H1 (cell line): Measurements from ENCODE around the gene SLC1A2. TPM values are rescaled to one million over a fixed set of nuclear protein-coding genes. Genes with fewer than 3 reads are reported as not detected.

Experiments used
- CTCF ChIA-PET: fragments of 300-600 bp; sonication (Branson Sonifier 250); formaldehyde crosslinking; loops from one replicate; lab custom pipeline; 2021; ENCODE audit not compliant: partially characterized antibody; lab: Charles Lee
- POLR2A ChIA-PET: fragments of 300-600 bp; sonication (Branson Sonifier 250); formaldehyde crosslinking; loops from one replicate; lab custom pipeline; 2021; ENCODE audit warnings: inconsistent platforms; ENCODE audit not compliant: partially characterized antibody; lab: Charles Lee
- DNase-seq, 2 experiments: peaks; one replicate each; pipeline versions ENCODE4 v3.0.0 to v3.0.0-alpha.2; 2010 to 2022; ENCODE audit warnings: low spot score in 2 of 2, low read depth in 1 of 2, mixed read lengths in 1 of 2
- FAIRE-seq: peaks from 2 replicates; lab custom pipeline; 2011; peaks lifted over from hg19 to GRCh38; lab: Jason Lieb, UNC
- H2AFZ ChIP-seq: 2 replicates; pipeline ENCODE4 v1.8.1; 2012; ENCODE audit warnings: low read length, inconsistent platforms
- H2AK5ac ChIP-seq: 2 replicates; pipeline ENCODE4 v1.6.1; 2013; ENCODE audit warnings: low read depth, low read length
- H2BK120ac ChIP-seq: replicated peaks from 2 replicates; pipeline ENCODE3; 2013; ENCODE audit warnings: low read depth, low read length, inconsistent platforms
- H2BK12ac ChIP-seq: 2 replicates; pipeline ENCODE4 v1.6.1; 2013; ENCODE audit warnings: low read depth, low read length
- H2BK15ac ChIP-seq: 2 replicates; pipeline ENCODE4 v1.6.1; 2013; ENCODE audit warnings: low read length
- H2BK20ac ChIP-seq: 2 replicates; pipeline ENCODE4 v1.6.1; 2013; ENCODE audit warnings: low read length
- H2BK5ac ChIP-seq: 2 replicates; pipeline ENCODE4 v1.6.1; 2013; ENCODE audit warnings: low read depth, low read length
- H3K14ac ChIP-seq: 2 replicates; pipeline ENCODE4 v1.6.1; 2013; ENCODE audit warnings: inconsistent platforms; ENCODE audit not compliant: insufficient read length
- H3K18ac ChIP-seq: 2 replicates; pipeline ENCODE4 v1.6.1; 2013; ENCODE audit warnings: low read length; ENCODE audit errors: extremely low read depth
- H3K23ac ChIP-seq: 2 replicates; pipeline ENCODE4 v1.6.1; 2013; ENCODE audit warnings: inconsistent platforms; ENCODE audit not compliant: insufficient read length
- H3K23me2 ChIP-seq: 2 replicates; pipeline ENCODE4 v1.6.1; 2013; ENCODE audit warnings: low read depth, low read length
- H3K27ac ChIP-seq: 2 replicates; pipeline ENCODE4 v1.6.1; 2011; ENCODE audit warnings: low read depth, low read length, inconsistent platforms
- H3K27me3 ChIP-seq, 4 experiments: replicated peaks in 1 of 4; 1 replicate in 1 of 4; 2 replicates in 3 of 4; pipeline versions ENCODE4 v1.6.1 to v1.8.1; 2011 to 2013; ENCODE audit warnings: low read length in 3 of 4, mild to moderate bottlenecking in 3 of 4, inconsistent platforms in 2 of 4, mixed read lengths in 2 of 4, moderate library complexity in 1 of 4; ENCODE audit not compliant: control insufficient read depth in 3 of 4, insufficient read depth in 3 of 4; ENCODE audit errors: extremely low read depth in 1 of 4
- H3K36me3 ChIP-seq, 4 experiments: 2 replicates each; pipeline versions ENCODE4 v1.6.1 to v1.8.1; 2011 to 2013; ENCODE audit warnings: mild to moderate bottlenecking in 4 of 4, low read length in 3 of 4, moderate library complexity in 2 of 4, control low read depth in 1 of 4, inconsistent platforms in 1 of 4; ENCODE audit not compliant: insufficient read depth in 4 of 4, control insufficient read depth in 2 of 4
- H3K4ac ChIP-seq: replicated peaks from 2 replicates; pipeline ENCODE3; 2013; ENCODE audit warnings: low read length, low read depth, mixed read lengths, inconsistent platforms; ENCODE audit not compliant: insufficient read length
- H3K4me1 ChIP-seq, 4 experiments: replicated peaks in 1 of 4; 1 replicate in 1 of 4; 2 replicates in 3 of 4; pipeline versions ENCODE4 v1.6.1 to v1.8.1; 2011 to 2013; ENCODE audit warnings: low read length in 3 of 4, inconsistent platforms in 2 of 4, mixed read lengths in 1 of 4; ENCODE audit not compliant: insufficient read depth in 4 of 4, control insufficient read depth in 3 of 4
- H3K4me2 ChIP-seq, 2 experiments: 2 replicates each; pipeline versions ENCODE4 v1.6.1 to v1.8.1; 2011 to 2013; ENCODE audit warnings: low read depth in 2 of 2, low read length in 2 of 2, control low read depth in 1 of 2, inconsistent platforms in 1 of 2, mild to moderate bottlenecking in 1 of 2; ENCODE audit not compliant: insufficient read depth in 1 of 2
- H3K4me3 ChIP-seq, 4 experiments: fragments of 200-600, 300-600 bp in 1 of 4; sonication (generic), shearing (Covaris generic), sonication (Bioruptor Twin) in 1 of 4; 2 replicates each; pipeline versions ENCODE4 v1.5.1 to v1.8.1; 2011 to 2016; ENCODE audit warnings: low read length in 4 of 4, low read depth in 3 of 4, control low read depth in 2 of 4, inconsistent platforms in 2 of 4, mild to moderate bottlenecking in 2 of 4, mixed read lengths in 1 of 4, moderate library complexity in 1 of 4; ENCODE audit not compliant: insufficient read depth in 2 of 4; ENCODE audit errors: extremely low read depth in 1 of 4
- H3K56ac ChIP-seq: replicated peaks from 2 replicates; pipeline ENCODE3; 2013; ENCODE audit warnings: low read depth, mild to moderate bottlenecking, mixed read lengths, low read length, inconsistent platforms; ENCODE audit not compliant: insufficient read length
- H3K79me1 ChIP-seq: 2 replicates; pipeline ENCODE4 v1.6.1; 2013; ENCODE audit warnings: low read depth, low read length, control low read depth
- H3K79me2 ChIP-seq, 2 experiments: 2 replicates each; pipeline versions ENCODE4 v1.6.1 to v1.8.1; 2012 to 2013; ENCODE audit warnings: low read length in 2 of 2, mild to moderate bottlenecking in 2 of 2, inconsistent platforms in 1 of 2; ENCODE audit not compliant: insufficient read depth in 2 of 2, control insufficient read depth in 1 of 2
- H3K9ac ChIP-seq, 4 experiments: replicated peaks in 1 of 4; 1 replicate in 1 of 4; 2 replicates in 3 of 4; pipeline versions ENCODE4 v1.6.1 to v1.8.1; 2011 to 2013; ENCODE audit warnings: low read depth in 3 of 4, low read length in 3 of 4, control low read depth in 2 of 4, mild to moderate bottlenecking in 2 of 4, moderate library complexity in 2 of 4, inconsistent platforms in 1 of 4; ENCODE audit errors: extremely low read depth in 1 of 4
- H3K9me3 ChIP-seq, 2 experiments: 2 replicates each; pipeline versions ENCODE4 v1.6.1 to v1.8.1; 2012 to 2013; ENCODE audit warnings: mild to moderate bottlenecking in 2 of 2, moderate library complexity in 2 of 2, control low read depth in 1 of 2, inconsistent platforms in 1 of 2, low read depth in 1 of 2, low read length in 1 of 2, mixed read lengths in 1 of 2; ENCODE audit not compliant: insufficient read depth in 2 of 2
- H4K20me1 ChIP-seq, 2 experiments: replicated peaks in 1 of 2; 2 replicates each; pipeline versions ENCODE3 to v1.8.1; 2011 to 2013; ENCODE audit warnings: inconsistent platforms in 2 of 2, low read length in 2 of 2, mild to moderate bottlenecking in 1 of 2; ENCODE audit not compliant: insufficient read depth in 2 of 2, control insufficient read depth in 1 of 2
- H4K5ac ChIP-seq: 2 replicates; pipeline ENCODE4 v1.6.1; 2013; ENCODE audit warnings: low read length, low read depth, mixed read lengths, inconsistent platforms; ENCODE audit not compliant: insufficient read length
- H4K8ac ChIP-seq: 2 replicates; pipeline ENCODE4 v1.8.0; 2013; ENCODE audit warnings: mild to moderate bottlenecking, moderate library complexity, low read length, inconsistent platforms; ENCODE audit not compliant: insufficient read depth; ENCODE audit errors: extremely low read depth
- H4K91ac ChIP-seq: replicated peaks from 2 replicates; pipeline ENCODE3; 2013; ENCODE audit warnings: low read length, mixed read lengths, inconsistent platforms; ENCODE audit not compliant: insufficient read length
- CBX5 ChIP-seq: fragments of 300-800, 300-1000 bp; sonication (generic); IDR thresholded peaks from 2 replicates; pipeline ENCODE4 v1.7.1; 2016; ENCODE audit warnings: antibody characterized with exemption, low read length, low read depth
- CEBPB ChIP-seq: IDR thresholded peaks from 2 replicates; pipeline ENCODE4 v1.6.1; 2012; ENCODE audit warnings: low read depth, low read length
- EGR1 ChIP-seq: IDR thresholded peaks from 2 replicates; pipeline ENCODE4 v1.6.1; 2011; ENCODE audit warnings: low read depth, low read length, borderline replicate concordance
- EP300 ChIP-seq, 2 experiments: IDR thresholded peaks; 1 replicate in 1 of 2; 2 replicates in 1 of 2; pipeline ENCODE4 v1.6.1; 2011 to 2012; ENCODE audit warnings: low read depth in 2 of 2, low read length in 2 of 2, mild to moderate bottlenecking in 2 of 2, borderline replicate concordance in 1 of 2, inconsistent platforms in 1 of 2, moderate library complexity in 1 of 2
- FOSL1 ChIP-seq: IDR thresholded peaks from 2 replicates; pipeline ENCODE4 v1.6.1; 2011; ENCODE audit warnings: mild to moderate bottlenecking, low read depth, low read length, moderate library complexity; ENCODE audit not compliant: insufficient read depth
- JUND ChIP-seq: IDR thresholded peaks from 2 replicates; pipeline ENCODE4 v1.6.1; 2011; ENCODE audit warnings: mild to moderate bottlenecking, improper control_type of control experiment, low read length
- KDM1A ChIP-seq: fragments of 200-600, 300-600 bp; sonication (generic); IDR thresholded peaks from 2 replicates; pipeline ENCODE4 v1.7.1; 2016; ENCODE audit warnings: mild to moderate bottlenecking, low read length, borderline replicate concordance
- PHF8 ChIP-seq: fragments of 200-600 bp; sonication (generic); conservative IDR thresholded peaks from 2 replicates; pipeline ENCODE4 v1.7.1; 2012; ENCODE audit warnings: low read depth, mild to moderate bottlenecking, inconsistent platforms, low read length, moderate library complexity
- RAD21 ChIP-seq, 2 experiments: IDR thresholded peaks in 1 of 2; conservative IDR thresholded peaks in 1 of 2; 2 replicates each; pipeline ENCODE4 v1.6.1; 2011; ENCODE audit warnings: low read depth in 2 of 2, low read length in 2 of 2, improper control_type of control experiment in 1 of 2, inconsistent platforms in 1 of 2, mild to moderate bottlenecking in 1 of 2, moderate library complexity in 1 of 2
- RFX5 ChIP-seq: IDR thresholded peaks from 2 replicates; pipeline ENCODE4 v1.6.1; 2011; ENCODE audit warnings: low read depth, low read length, improper control_type of control experiment, borderline replicate concordance
- SAP30 ChIP-seq: fragments of 300-600 bp; sonication (generic); IDR thresholded peaks from 2 replicates; pipeline ENCODE4 v1.7.1; 2012; ENCODE audit warnings: low read length, moderate library complexity, mild to moderate bottlenecking, inconsistent platforms; ENCODE audit not compliant: insufficient read depth, insufficient replicate concordance
- SP1 ChIP-seq: IDR thresholded peaks from 2 replicates; pipeline ENCODE4 v1.6.1; 2011; ENCODE audit warnings: low read depth, low read length
- TAF7 ChIP-seq: optimal IDR thresholded peaks from 2 replicates; pipeline ENCODE3; 2011; ENCODE audit warnings: low read depth, mild to moderate bottlenecking, inconsistent platforms, low read length, moderate library complexity, borderline replicate concordance
- ZNF274 ChIP-seq: IDR thresholded peaks from 2 replicates; pipeline ENCODE4 v1.7.0; 2012; ENCODE audit warnings: low read length, borderline replicate concordance; ENCODE audit errors: extremely low read depth
- WGBS, 2 experiments: shearing (Covaris generic) in 1 of 2; methylation state at CpG; one replicate each; pipeline versions ENCODE4 v1.1.6 to v1.1.7; 2013 to 2015; ENCODE audit warnings: low lambda C conversion rate in 2 of 2, mixed read lengths in 2 of 2, inconsistent platforms in 1 of 2, low coverage in 1 of 2, missing lambda C conversion rate in 1 of 2; ENCODE audit not compliant: insufficient replicate concordance in 2 of 2, insufficient coverage in 1 of 2, insufficient read length in 1 of 2; ENCODE audit errors: extremely low coverage in 1 of 2, missing lambda C conversion rate in 1 of 2; 5-methylcytosine and 5-hydroxymethylcytosine counted together
- polyA plus RNA-seq, 7 experiments: library from polyadenylated mRNA; depleted of rRNA in 3 of 7; stranded (reverse) in 5 of 7; unstranded in 2 of 7; fragments of >200 nt in 5 of 7; fragments of 200-250 nt in 2 of 7; gene quantifications; 1 replicate in 5 of 7; 2 replicates in 1 of 7; 4 replicates in 1 of 7; pipeline versions ENCODE4 v1.2.1 to v1.2.3, GENCODE V29; 2011 to 2013; ENCODE audit warnings: missing spikeins in 2 of 7, mixed read lengths in 2 of 7
- total RNA-seq: library from RNA; stranded (reverse); fragmentation: NEBNext Ultra II Directional; extraction: Animal tissue kit (Norgen Biotek cat#: 25700); gene quantifications from 2 replicates; pipeline ENCODE4 v1.2.1, GENCODE V29; 2021

Gene SLC1A2
- total and polyA plus RNA-seq, 2 of the 8 experiments (the other 6 are each of a cell fraction or from before 2014, with no cell fraction given) = 0.57 to 1.2 TPM

DNA sequence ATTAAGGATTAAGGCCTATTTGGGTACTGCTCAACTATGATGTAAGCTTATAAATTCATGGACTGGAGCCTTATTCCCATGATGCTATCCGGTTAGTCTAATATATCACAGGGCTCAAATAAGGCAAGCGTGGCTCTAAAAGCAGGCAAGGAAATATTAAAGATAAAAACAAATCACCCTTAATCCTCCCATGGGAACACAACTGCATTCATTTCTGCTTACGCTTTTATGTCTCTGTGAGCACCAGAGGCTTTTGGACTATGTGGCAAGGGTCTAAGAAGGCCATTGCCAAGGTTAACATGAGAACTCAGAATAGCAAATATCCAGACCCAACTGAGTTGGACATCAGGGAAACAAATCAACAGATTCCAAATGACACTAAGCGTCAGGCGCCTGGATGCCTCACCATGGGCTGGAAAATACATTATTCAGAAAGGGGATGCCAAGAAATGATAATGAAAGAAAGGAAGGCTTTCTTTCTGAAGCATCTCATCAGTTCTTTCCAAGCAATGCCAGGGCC lies 138.1 kb downstream of the SLC1A2 start:
- POLR2A ChIA-PET = no interaction called here
- TF ChIP-seq JUND (no peak), EP300 (IDR thresholded peaks at IDR 0.05; ENCODE audit: borderline replicate concordance in 1 of 2, low read depth in 2 of 2, low read length in 2 of 2) (no peak), RAD21 (IDR thresholded peaks at IDR 0.05 in 1 of 2, conservative IDR thresholded peaks at IDR 0.05 in 1 of 2; ENCODE audit: low read depth in 2 of 2, low read length in 2 of 2) (no peak), TAF7 (no peak), SAP30 (no peak), CBX5 (no peak), SP1 (no peak), KDM1A (no peak), RFX5 (no peak), ZNF274 (no peak), PHF8 (no peak), EGR1 (no peak), FOSL1 (no peak), CEBPB (no peak)

More for the DNA sequence above, 138.1 kb downstream of the SLC1A2 start:
- no peaks in the 10 kb centered on the region for H4K20me1 ChIP-seq
- no peak overlapping the region for H2BK120ac ChIP-seq
- no peaks in the 10 kb centered on the region for H3K36me3 ChIP-seq
- H2AFZ ChIP-seq = no peak overlapping the region
- H4K91ac ChIP-seq = no peak overlapping the region
- H4K8ac ChIP-seq = no peak overlapping the region
- no peaks in the 10 kb centered on the region for H3K79me1 ChIP-seq
- no peak overlapping the region for H2BK12ac ChIP-seq
- no peaks in the 10 kb centered on the region for H3K4me1 ChIP-seq
- no peak overlapping the region for H2BK15ac ChIP-seq
- H3K9me3 ChIP-seq = no peaks in the 10 kb centered on the region
- H3K4me3 ChIP-seq = no peak overlapping the region
- no peak overlapping the region for H3K23ac ChIP-seq
- no peak overlapping the region for H2BK5ac ChIP-seq
- no peak overlapping the region for H3K4me2 ChIP-seq
- H3K9ac ChIP-seq = no peak overlapping the region
- H3K18ac ChIP-seq = no peak overlapping the region
- H3K56ac ChIP-seq = no peak overlapping the region
- H4K5ac ChIP-seq = no peak overlapping the region
- H3K27ac ChIP-seq = no peak overlapping the region
- H3K27me3 ChIP-seq = no peaks in the 10 kb centered on the region
- CTCF ChIA-PET = no interaction called here
- H2AK5ac ChIP-seq = no peak overlapping the region
- H3K79me2 ChIP-seq = no peaks in the 10 kb centered on the region
- no peak overlapping the region for H2BK20ac ChIP-seq
- FAIRE-seq (no peak), DNase-seq (no peak)
- no peak overlapping the region for H3K14ac ChIP-seq
- no peak overlapping the region for H3K4ac ChIP-seq
- 90% methylated on average over 5 of the region's 5 CpGs; no CpG with 5 or more reads in 1 of the 2 experiments for WGBS, 2 experiments
- H3K23me2 ChIP-seq = peaks cover 2% of the 10 kb centered on the region; the same call in 1 of the 2 replicates
